ENCODE data around the gene MRPL46. TPM values are rescaled to one million over a fixed set of nuclear protein-coding genes. Genes with fewer than 3 reads are reported as not detected.

MRPL46 gene
- total and polyA plus RNA-seq, 9 of the 15 experiments (the other 6 are each of a cell fraction or from before 2014, with no cell fraction given) = 41.2 to 72.2 (median 49.8) TPM

GRCh38 chr15:88431441-88431840 is 35.7 kb downstream of the MRPL46 start:
- no peak overlapping the region for H3K27ac ChIP-seq (ENCODE audit: extremely low read depth, low read depth, low read length)
- POLR2A ChIA-PET = interaction anchor here (0.7 kb wide), 1 partner anchor 12 kb away, joined by 3 read pairs; no protein-coding TSS in a partner anchor
- H3K36me3 ChIP-seq (ENCODE audit: control insufficient read depth, insufficient read depth, low read length) = no peaks in the 10 kb centered on the region
- intact Hi-C loops (cut with micrococcal nuclease) (no loop called here), in situ Hi-C loops (cut with MboI) (no loop called here)
- CTCF ChIA-PET (ENCODE audit: low intra/inter-chr PET ratio) = no interaction called here
- no peak overlapping the region for H2AFZ ChIP-seq (ENCODE audit: low read depth, low read length)
- no peaks in the 10 kb centered on the region; the same call in 1 of the 2 replicates for H4K20me1 ChIP-seq (replicated peaks; ENCODE audit: control insufficient read depth, insufficient read depth, low read length)
- FAIRE-seq (no peak), DNase-seq (ENCODE audit: extremely low read depth in 1 of 4, low spot score in 3 of 4) (no peak), ATAC-seq (no peak)
- H3K4me1 ChIP-seq (replicated peaks in 1 of 2; ENCODE audit: control insufficient read depth in 2 of 2, insufficient read depth in 2 of 2, low read length in 2 of 2) = 0 out of 5 replicates have a peak, but pooled peaks cover 0 to 4% of the 10 kb centered on the region in 2 experiments
- no peak overlapping the region for H3K4me3 ChIP-seq
- no peaks in the 10 kb centered on the region for H3K79me2 ChIP-seq (ENCODE audit: control insufficient read depth, insufficient read depth, low read length)
- no peak overlapping the region for H3K4me2 ChIP-seq (ENCODE audit: insufficient read depth, low read length)
- no TSS peak for BruUV-seq (replicated peaks)
- H3K9me3 ChIP-seq (replicated peaks; ENCODE audit: control insufficient read depth, insufficient read depth, low read depth, low read length) = no peaks in the 10 kb centered on the region
- H3K9me1 ChIP-seq (ENCODE audit: control insufficient read depth, insufficient read depth, low read length) = no peaks in the 10 kb centered on the region
- H3K27me3 ChIP-seq (ENCODE audit: control insufficient read depth in 2 of 2, insufficient read depth in 2 of 2, low read length in 2 of 2) = peaks cover 21 to 38% of the 10 kb centered on the region in 2 experiments
- H3K9ac ChIP-seq (ENCODE audit: insufficient read depth in 1 of 2, low read depth in 2 of 2, low read length in 2 of 2) = no peak overlapping the region
- 9% methylated on average over 10 of the region's 10 CpGs for WGBS (ENCODE audit: insufficient coverage, low coverage, missing lambda C conversion rate)
- TF ChIP-seq SAP30 (IDR thresholded peaks at IDR 0.05; ENCODE audit: borderline replicate concordance, insufficient read depth, low read depth, low read length, poor library complexity, severe bottlenecking) (no peak), SOX6 (IDR thresholded peaks at IDR 0.05) (no peak), ILK (tag; IDR thresholded peaks at IDR 0.05; ENCODE audit: borderline replicate concordance, low read depth) (no peak), ELK3 (CRISPR knock-in tag; IDR thresholded peaks at IDR 0.05) (no peak), USF2 (CRISPR knock-in tag; IDR thresholded peaks at IDR 0.05) (no peak), FOXM1 (IDR thresholded peaks at IDR 0.05; ENCODE audit: low read depth) (no peak), FOXM1 (CRISPR knock-in tag; IDR thresholded peaks at IDR 0.05; ENCODE audit: low read depth) (no peak), BCOR (IDR thresholded peaks at IDR 0.05) (no peak), NFIC (IDR thresholded peaks at IDR 0.05) (no peak), NR2C2 (CRISPR knock-in tag; IDR thresholded peaks at IDR 0.05) (no peak), NR2C2 (tag; IDR thresholded peaks at IDR 0.05) (no peak), SREBF1 (IDR thresholded peaks at IDR 0.05; ENCODE audit: borderline replicate concordance, low read depth, low read length) (no peak), ZNF511 (CRISPR knock-in tag; IDR thresholded peaks at IDR 0.05) (no peak), ARID3A (IDR thresholded peaks at IDR 0.05; ENCODE audit: borderline replicate concordance, low read depth, low read length) (no peak), BMI1 (IDR thresholded peaks at IDR 0.05; ENCODE audit: low read length) (no peak), ZNF124 (CRISPR knock-in tag; IDR thresholded peaks at IDR 0.05) (no peak), ARID2 (IDR thresholded peaks at IDR 0.05) (no peak), RHOXF2B (CRISPR knock-in tag; conservative IDR thresholded peaks at IDR 0.05) (no peak), HNRNPUL1 (IDR thresholded peaks at IDR 0.05; ENCODE audit: low read length) (no peak)
- TF ChIP-seq, protein P1, sequence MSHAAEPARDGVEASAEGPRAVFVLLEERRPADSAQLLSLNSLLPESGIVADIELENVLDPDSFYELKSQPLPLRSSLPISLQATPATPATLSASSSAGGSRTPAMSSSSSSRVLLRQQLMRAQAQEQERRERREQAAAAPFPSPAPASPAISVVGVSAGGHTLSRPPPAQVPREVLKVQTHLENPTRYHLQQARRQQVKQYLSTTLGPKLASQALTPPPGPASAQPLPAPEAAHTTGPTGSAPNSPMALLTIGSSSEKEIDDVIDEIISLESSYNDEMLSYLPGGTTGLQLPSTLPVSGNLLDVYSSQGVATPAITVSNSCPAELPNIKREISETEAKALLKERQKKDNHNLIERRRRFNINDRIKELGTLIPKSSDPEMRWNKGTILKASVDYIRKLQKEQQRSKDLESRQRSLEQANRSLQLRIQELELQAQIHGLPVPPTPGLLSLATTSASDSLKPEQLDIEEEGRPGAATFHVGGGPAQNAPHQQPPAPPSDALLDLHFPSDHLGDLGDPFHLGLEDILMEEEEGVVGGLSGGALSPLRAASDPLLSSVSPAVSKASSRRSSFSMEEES (CRISPR knock-in tag; IDR thresholded peaks at IDR 0.05) = no peak

Measured in K562 (cell line).